Measurements from ENCODE around the gene CD101.
"Not testable (repeated sequence)": the region's sequence is repeated elsewhere in the genome, so short reads cannot be mapped to it uniquely, and the experiment has no call there.

The CD101 gene

DNA sequence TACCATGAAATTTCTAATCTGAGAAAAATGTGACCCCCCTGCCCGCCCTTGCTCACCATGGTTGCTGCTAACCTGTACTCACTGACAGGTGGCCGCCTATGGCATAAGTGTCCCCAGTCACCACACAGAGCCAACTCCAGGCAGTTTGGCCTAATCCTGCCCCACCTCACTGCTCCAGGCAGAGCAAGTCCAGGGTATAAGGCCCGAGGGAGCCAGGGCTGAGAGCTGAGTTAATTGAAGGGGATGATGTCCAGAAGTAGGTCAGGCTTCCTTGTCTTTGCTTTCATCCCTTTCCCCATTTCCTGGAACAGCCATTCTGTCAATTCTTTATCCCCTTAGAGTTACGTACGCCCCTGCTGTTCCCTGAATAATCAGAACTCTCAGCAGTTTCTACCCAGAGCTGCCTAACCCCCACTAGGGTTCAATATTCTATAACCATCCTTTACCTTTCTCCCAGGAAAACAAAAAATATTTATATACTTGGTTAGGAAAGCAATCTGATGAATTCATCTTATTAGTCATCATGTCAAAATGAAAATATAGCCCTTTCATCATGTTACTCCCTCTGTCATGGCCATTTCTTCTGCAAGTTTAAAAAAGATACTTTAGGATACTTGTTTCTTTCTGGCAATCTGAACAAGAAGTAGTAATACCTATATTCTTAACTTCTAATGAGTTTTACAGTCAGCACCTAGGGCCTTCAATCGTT is 29.4 kb upstream of the CD101 start:
- DNase-seq (ENCODE audit: low read depth in 1 of 2, low spot score in 1 of 2), result no peak
- TF ChIP-seq GABPA (IDR thresholded peaks at IDR 0.05; ENCODE audit: low read depth) (no peak), SPI1 (IDR thresholded peaks at IDR 0.05; ENCODE audit: borderline replicate concordance, low read depth) (no peak), POLR2AphosphoS5 (IDR thresholded peaks at IDR 0.05; ENCODE audit: low read depth) (no peak)
- TF ChIP-seq, protein P1, sequence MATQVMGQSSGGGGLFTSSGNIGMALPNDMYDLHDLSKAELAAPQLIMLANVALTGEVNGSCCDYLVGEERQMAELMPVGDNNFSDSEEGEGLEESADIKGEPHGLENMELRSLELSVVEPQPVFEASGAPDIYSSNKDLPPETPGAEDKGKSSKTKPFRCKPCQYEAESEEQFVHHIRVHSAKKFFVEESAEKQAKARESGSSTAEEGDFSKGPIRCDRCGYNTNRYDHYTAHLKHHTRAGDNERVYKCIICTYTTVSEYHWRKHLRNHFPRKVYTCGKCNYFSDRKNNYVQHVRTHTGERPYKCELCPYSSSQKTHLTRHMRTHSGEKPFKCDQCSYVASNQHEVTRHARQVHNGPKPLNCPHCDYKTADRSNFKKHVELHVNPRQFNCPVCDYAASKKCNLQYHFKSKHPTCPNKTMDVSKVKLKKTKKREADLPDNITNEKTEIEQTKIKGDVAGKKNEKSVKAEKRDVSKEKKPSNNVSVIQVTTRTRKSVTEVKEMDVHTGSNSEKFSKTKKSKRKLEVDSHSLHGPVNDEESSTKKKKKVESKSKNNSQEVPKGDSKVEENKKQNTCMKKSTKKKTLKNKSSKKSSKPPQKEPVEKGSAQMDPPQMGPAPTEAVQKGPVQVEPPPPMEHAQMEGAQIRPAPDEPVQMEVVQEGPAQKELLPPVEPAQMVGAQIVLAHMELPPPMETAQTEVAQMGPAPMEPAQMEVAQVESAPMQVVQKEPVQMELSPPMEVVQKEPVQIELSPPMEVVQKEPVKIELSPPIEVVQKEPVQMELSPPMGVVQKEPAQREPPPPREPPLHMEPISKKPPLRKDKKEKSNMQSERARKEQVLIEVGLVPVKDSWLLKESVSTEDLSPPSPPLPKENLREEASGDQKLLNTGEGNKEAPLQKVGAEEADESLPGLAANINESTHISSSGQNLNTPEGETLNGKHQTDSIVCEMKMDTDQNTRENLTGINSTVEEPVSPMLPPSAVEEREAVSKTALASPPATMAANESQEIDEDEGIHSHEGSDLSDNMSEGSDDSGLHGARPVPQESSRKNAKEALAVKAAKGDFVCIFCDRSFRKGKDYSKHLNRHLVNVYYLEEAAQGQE (IDR thresholded peaks at IDR 0.05; ENCODE audit: insufficient replicate concordance, low read depth), result no peak
- TF ChIP-seq, protein P2, sequence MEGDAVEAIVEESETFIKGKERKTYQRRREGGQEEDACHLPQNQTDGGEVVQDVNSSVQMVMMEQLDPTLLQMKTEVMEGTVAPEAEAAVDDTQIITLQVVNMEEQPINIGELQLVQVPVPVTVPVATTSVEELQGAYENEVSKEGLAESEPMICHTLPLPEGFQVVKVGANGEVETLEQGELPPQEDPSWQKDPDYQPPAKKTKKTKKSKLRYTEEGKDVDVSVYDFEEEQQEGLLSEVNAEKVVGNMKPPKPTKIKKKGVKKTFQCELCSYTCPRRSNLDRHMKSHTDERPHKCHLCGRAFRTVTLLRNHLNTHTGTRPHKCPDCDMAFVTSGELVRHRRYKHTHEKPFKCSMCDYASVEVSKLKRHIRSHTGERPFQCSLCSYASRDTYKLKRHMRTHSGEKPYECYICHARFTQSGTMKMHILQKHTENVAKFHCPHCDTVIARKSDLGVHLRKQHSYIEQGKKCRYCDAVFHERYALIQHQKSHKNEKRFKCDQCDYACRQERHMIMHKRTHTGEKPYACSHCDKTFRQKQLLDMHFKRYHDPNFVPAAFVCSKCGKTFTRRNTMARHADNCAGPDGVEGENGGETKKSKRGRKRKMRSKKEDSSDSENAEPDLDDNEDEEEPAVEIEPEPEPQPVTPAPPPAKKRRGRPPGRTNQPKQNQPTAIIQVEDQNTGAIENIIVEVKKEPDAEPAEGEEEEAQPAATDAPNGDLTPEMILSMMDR (IDR thresholded peaks at IDR 0.05; ENCODE audit: insufficient read depth, low read length), result no peak

DNA sequence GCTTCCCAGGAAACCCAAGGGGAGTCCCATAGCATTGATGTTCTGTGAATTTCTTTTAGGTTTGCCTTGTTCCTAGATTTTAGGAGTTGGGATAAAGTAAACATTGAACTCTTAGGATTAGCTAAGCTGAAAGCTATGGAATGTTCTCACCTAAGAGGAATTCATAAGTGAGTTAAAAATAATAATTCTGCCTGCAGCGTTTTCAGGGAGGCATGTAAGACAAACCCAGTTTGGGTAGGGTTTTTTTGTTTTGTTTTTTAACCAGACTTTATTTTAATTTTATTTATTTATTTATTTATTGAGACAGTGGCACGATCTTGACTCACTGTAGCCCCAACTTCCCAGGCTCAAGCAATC is 28.9 kb upstream of the CD101 start:
- Histone ChIP-seq H3K27me3 (ENCODE audit: insufficient read depth, poor library complexity, severe bottlenecking) (no peaks in the 10 kb centered on the region), H3K4me3 (replicated peaks; ENCODE audit: insufficient read depth, low read length) (no peak overlapping the region), H3K27ac (replicated peaks) (no peak overlapping the region)
- no peak for DNase-seq (ENCODE audit: low read depth in 1 of 2, low spot score in 1 of 2)
- TF ChIP-seq, protein P2 (IDR thresholded peaks at IDR 0.05; ENCODE audit: insufficient read depth, low read length), result no peak
- TF ChIP-seq GABPA (IDR thresholded peaks at IDR 0.05; ENCODE audit: low read depth) (no peak), SPI1 (IDR thresholded peaks at IDR 0.05; ENCODE audit: borderline replicate concordance, low read depth) (no peak), POLR2AphosphoS5 (IDR thresholded peaks at IDR 0.05; ENCODE audit: low read depth) (no peak)
- TF ChIP-seq, protein P1 (IDR thresholded peaks at IDR 0.05; ENCODE audit: insufficient replicate concordance, low read depth), result no peak

More for the DNA sequence above, 29.4 kb upstream of the CD101 start:
- Histone ChIP-seq H3K27ac (replicated peaks) (no peak overlapping the region), H3K27me3 (ENCODE audit: insufficient read depth, poor library complexity, severe bottlenecking) (no peaks in the 10 kb centered on the region), H3K4me3 (replicated peaks; ENCODE audit: insufficient read depth, low read length) (no peak overlapping the region)

DNA sequence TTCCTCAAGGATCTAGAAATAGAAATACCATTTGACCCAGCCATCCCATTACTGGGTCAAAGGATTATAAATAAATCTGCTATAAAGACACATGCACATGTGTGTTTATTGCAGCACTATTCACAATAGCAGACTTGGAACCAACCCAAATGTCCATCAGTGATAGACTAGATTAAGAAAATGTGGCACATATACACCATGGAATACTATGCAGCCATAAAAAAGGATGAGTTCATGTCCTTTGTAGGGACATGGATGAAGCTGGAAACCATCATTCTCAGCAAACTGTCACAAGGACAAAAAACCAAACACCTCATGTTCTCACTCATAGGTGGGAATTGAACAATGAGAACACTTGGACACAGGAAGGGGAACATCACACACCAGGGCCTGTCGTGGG is 21.3 kb upstream of the CD101 start:
- DNase-seq (ENCODE audit: low read depth in 1 of 2, low spot score in 1 of 2); H3K4me3 ChIP-seq (replicated peaks; ENCODE audit: insufficient read depth, low read length); H3K27me3 ChIP-seq (ENCODE audit: insufficient read depth, poor library complexity, severe bottlenecking); H3K27ac ChIP-seq (replicated peaks): not testable (repeated sequence)

DNA sequence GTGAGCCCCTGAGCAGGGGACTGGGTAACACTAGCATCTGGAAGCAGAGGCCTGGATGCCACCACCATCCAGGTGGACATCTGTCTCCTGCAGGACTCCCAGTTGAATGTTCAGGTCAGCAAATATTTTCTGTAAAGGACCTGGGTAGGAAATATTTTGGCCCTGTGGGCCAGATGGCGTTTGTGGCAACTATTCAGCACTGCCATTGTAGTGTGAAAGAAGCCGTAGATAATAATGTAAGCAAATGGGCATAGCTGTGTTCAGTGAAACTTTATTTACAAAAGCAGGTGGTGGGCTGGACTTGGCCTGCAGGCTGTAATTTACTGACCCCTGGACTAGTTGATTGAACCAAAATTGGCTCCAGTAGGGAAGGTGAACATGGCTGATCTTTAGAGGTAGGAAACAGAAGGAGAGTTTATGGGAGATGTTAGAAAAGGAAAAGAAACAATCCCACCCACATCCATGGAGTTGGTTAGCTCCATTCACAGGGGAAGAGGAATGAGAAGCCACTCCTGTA is 20.0 kb upstream of the CD101 start:
- H3K4me3 ChIP-seq (replicated peaks; ENCODE audit: insufficient read depth, low read length), result no peak overlapping the region
- H3K27ac ChIP-seq (replicated peaks), result no peak overlapping the region
- DNase-seq (ENCODE audit: low read depth in 1 of 2, low spot score in 1 of 2), result no peak
- H3K27me3 ChIP-seq (ENCODE audit: insufficient read depth, poor library complexity, severe bottlenecking), result no peaks in the 10 kb centered on the region
- TF ChIP-seq SPI1 (IDR thresholded peaks at IDR 0.05; ENCODE audit: borderline replicate concordance, low read depth) (no peak), POLR2AphosphoS5 (IDR thresholded peaks at IDR 0.05; ENCODE audit: low read depth) (no peak), GABPA (IDR thresholded peaks at IDR 0.05; ENCODE audit: low read depth) (no peak)
- TF ChIP-seq, protein P2 (IDR thresholded peaks at IDR 0.05; ENCODE audit: insufficient read depth, low read length), result no peak
- TF ChIP-seq, protein P1 (IDR thresholded peaks at IDR 0.05; ENCODE audit: insufficient replicate concordance, low read depth), result no peak
